Measurements from ENCODE around the gene CTNNBL1. TPM values are rescaled to one million over a fixed set of nuclear protein-coding genes. Genes with fewer than 3 reads are reported as not detected.

Gene CTNNBL1
- total and polyA plus RNA-seq, 2 experiments from 2014 or later, result 27.6 to 55.0 TPM

DNA sequence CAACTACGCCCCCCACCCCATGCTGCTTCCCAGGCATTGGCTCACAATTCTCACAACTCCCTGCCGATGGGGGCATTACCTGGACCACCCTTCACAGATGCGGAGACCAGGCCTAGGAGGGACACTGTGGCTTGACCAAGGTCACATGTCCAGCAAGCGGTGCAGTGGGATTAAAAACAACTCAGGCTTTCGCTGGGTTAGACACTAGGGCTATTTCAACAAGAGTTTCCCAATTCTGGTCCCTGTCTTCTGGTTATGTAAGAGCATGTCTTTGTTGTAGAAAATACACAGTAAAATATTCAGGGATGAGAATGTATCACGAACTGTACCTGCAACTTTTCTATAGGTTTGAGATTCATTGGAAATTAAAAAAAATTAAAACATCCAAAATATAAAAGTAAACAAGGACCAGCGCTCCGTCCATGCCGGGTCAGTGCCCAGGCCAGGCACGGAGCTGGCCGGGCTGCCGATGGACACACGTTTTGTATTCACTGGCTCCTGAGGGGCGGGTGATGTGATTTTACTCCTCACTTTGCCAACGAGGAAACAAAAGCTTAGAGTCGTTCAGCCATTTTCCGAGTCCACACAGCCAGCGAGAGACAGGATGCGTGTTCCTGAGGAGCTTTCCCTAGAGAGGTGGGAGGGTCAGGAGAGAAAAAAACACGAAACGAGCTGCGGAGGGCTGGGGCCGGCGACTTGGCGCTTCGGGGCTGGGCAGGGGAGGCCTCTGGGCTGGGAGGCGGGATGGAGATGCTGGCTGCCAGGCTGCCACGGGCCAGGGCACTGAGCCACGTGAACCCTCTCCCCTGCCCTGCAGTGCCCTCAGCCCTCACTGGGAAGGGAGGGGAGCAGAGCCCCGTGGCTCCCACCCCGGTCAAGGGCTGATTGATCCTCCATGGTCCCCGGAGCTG lies 192.0 kb downstream of the CTNNBL1 start:
- Histone ChIP-seq H2AFZ (no peak overlapping the region), H3K4me1 (ENCODE audit: insufficient read depth) (peaks cover 4% of the 10 kb centered on the region), H3K27me3 (no peaks in the 10 kb centered on the region), H3K9me3 (ENCODE audit: low read depth) (no peaks in the 10 kb centered on the region), H3K4me3 (no peak overlapping the region), H3K36me3 (replicated peaks; ENCODE audit: insufficient read depth, low read depth) (no peaks in the 10 kb centered on the region), H3K4me2 (no peak overlapping the region), H4K20me1 (ENCODE audit: insufficient read depth, poor library complexity, severe bottlenecking) (no peaks in the 10 kb centered on the region), H3K9me2 (replicated peaks; ENCODE audit: insufficient read depth) (no peaks in the 10 kb centered on the region), H3K79me2 (no peaks in the 10 kb centered on the region), H3K27ac (no peak overlapping the region)
- no peak for DNase-seq (ENCODE audit: low spot score)
- TF ChIP-seq, protein P1, sequence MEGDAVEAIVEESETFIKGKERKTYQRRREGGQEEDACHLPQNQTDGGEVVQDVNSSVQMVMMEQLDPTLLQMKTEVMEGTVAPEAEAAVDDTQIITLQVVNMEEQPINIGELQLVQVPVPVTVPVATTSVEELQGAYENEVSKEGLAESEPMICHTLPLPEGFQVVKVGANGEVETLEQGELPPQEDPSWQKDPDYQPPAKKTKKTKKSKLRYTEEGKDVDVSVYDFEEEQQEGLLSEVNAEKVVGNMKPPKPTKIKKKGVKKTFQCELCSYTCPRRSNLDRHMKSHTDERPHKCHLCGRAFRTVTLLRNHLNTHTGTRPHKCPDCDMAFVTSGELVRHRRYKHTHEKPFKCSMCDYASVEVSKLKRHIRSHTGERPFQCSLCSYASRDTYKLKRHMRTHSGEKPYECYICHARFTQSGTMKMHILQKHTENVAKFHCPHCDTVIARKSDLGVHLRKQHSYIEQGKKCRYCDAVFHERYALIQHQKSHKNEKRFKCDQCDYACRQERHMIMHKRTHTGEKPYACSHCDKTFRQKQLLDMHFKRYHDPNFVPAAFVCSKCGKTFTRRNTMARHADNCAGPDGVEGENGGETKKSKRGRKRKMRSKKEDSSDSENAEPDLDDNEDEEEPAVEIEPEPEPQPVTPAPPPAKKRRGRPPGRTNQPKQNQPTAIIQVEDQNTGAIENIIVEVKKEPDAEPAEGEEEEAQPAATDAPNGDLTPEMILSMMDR (IDR thresholded peaks at IDR 0.05; ENCODE audit: poor library complexity), result no peak
- TF ChIP-seq EZH2 (IDR thresholded peaks at IDR 0.05; ENCODE audit: borderline replicate concordance) (no peak), EZH2phosphoT487 (IDR thresholded peaks at IDR 0.05; ENCODE audit: low read depth, severe bottlenecking, unreplicated experiment) (no peak)
- 80% methylated on average over 25 of the region's 32 CpGs for WGBS (ENCODE audit: low lambda C conversion rate, missing lambda C conversion rate)

DNA sequence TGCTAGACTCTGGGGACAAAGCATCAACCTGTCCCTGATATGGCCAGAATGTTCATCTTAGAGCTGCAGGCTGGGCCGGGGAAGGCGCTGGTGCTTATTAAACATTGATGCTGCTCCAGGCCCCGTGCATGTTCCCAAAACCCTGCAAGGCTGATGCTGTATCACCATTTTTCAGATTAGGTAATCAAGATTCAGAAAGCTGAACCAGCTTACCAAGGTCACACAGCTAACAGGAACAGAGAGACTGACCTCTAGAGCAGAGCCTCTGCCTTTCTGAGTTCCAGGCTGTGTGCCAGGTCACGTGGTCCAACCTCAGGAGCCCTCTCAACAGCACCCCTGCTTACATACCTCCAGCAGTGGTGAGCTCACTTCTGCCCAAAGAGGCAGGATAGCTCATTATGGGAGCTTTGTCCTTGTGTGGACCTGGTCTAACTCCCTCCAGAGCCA lies 193.0 kb downstream of the CTNNBL1 start:
- no peak overlapping the region for H3K4me3 ChIP-seq
- H3K79me2 ChIP-seq, result no peaks in the 10 kb centered on the region
- H3K9me3 ChIP-seq (ENCODE audit: low read depth), result no peaks in the 10 kb centered on the region
- H2AFZ ChIP-seq, result no peak overlapping the region
- no peaks in the 10 kb centered on the region for H3K9me2 ChIP-seq (replicated peaks; ENCODE audit: insufficient read depth)
- no peak overlapping the region for H3K4me2 ChIP-seq
- H3K36me3 ChIP-seq (replicated peaks; ENCODE audit: insufficient read depth, low read depth), result no peaks in the 10 kb centered on the region
- WGBS (ENCODE audit: low lambda C conversion rate, missing lambda C conversion rate), result 90% methylated on average over 4 of the region's 4 CpGs
- no peaks in the 10 kb centered on the region for H3K4me1 ChIP-seq (ENCODE audit: insufficient read depth)
- no peaks in the 10 kb centered on the region for H3K27me3 ChIP-seq
- no peaks in the 10 kb centered on the region for H4K20me1 ChIP-seq (ENCODE audit: insufficient read depth, poor library complexity, severe bottlenecking)
- no peak for TF ChIP-seq EZH2 (IDR thresholded peaks at IDR 0.05; ENCODE audit: borderline replicate concordance)
- H3K27ac ChIP-seq, result no peak overlapping the region
- no peak for DNase-seq (ENCODE audit: low spot score)

DNA sequence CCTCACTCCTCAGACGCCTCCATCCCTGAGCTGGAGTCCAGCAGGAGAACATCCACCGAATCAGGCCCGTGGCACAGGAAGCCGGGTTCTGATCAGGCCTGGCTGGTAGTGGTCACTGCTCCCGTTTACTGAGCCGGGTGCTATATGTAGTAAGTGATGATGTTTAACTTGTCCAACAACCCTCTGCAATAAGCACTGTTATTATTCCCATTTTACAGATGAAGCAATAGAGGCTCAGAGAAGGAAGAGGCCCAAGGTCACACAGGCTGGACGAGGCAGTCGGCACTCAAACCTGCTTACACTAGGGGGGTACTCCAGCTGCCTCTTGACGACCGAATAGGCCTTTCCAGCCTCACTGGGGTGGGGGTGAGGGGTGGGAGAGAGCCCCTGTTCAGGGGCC lies 194.8 kb downstream of the CTNNBL1 start:
- H3K79me2 ChIP-seq, result no peaks in the 10 kb centered on the region
- no peak overlapping the region for H2AFZ ChIP-seq
- H3K27me3 ChIP-seq, result no peaks in the 10 kb centered on the region
- 92% methylated on average over 10 of the region's 10 CpGs for WGBS (ENCODE audit: low lambda C conversion rate, missing lambda C conversion rate)
- no peak overlapping the region for H3K4me3 ChIP-seq
- no peaks in the 10 kb centered on the region for H3K4me1 ChIP-seq (ENCODE audit: insufficient read depth)
- no peak for DNase-seq (ENCODE audit: low spot score)
- no peaks in the 10 kb centered on the region for H3K36me3 ChIP-seq (replicated peaks; ENCODE audit: insufficient read depth, low read depth)
- no peak overlapping the region for H3K4me2 ChIP-seq
- H3K27ac ChIP-seq, result no peak overlapping the region
- H3K9me2 ChIP-seq (replicated peaks; ENCODE audit: insufficient read depth), result no peaks in the 10 kb centered on the region
- H3K9me3 ChIP-seq (ENCODE audit: low read depth), result no peaks in the 10 kb centered on the region
- no peaks in the 10 kb centered on the region for H4K20me1 ChIP-seq (ENCODE audit: insufficient read depth, poor library complexity, severe bottlenecking)
- TF ChIP-seq EZH2 (IDR thresholded peaks at IDR 0.05; ENCODE audit: borderline replicate concordance) (no peak), EZH2phosphoT487 (IDR thresholded peaks at IDR 0.05; ENCODE audit: low read depth, severe bottlenecking, unreplicated experiment) (no peak)
- TF ChIP-seq, protein P1 (IDR thresholded peaks at IDR 0.05; ENCODE audit: poor library complexity), result no peak

DNA sequence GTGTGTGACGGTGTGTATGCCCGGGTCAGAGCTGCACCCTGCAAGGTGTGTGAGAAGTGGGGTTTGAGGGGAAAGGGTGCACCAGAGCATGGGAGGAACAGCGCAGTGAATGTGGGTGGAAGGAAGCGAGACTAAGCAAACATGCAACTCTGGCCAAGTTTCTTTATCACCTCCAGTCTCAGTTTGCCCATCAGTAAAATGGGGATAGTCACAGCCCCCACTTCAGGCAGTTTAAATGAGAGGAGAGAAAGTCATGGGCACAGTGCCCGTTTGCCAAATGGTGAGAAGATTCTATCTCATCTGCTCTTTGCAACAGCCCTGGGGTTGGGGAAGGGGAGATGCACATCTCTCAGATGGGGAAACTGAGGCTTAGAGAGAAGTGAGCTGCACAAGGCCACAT lies 196.3 kb downstream of the CTNNBL1 start:
- Histone ChIP-seq H4K20me1 (ENCODE audit: insufficient read depth, poor library complexity, severe bottlenecking) (no peaks in the 10 kb centered on the region), H3K4me1 (ENCODE audit: insufficient read depth) (no peaks in the 10 kb centered on the region), H3K36me3 (replicated peaks; ENCODE audit: insufficient read depth, low read depth) (no peaks in the 10 kb centered on the region), H3K4me3 (no peak overlapping the region), H3K9me2 (replicated peaks; ENCODE audit: insufficient read depth) (no peaks in the 10 kb centered on the region), H3K9me3 (ENCODE audit: low read depth) (no peaks in the 10 kb centered on the region), H3K27ac (no peak overlapping the region), H2AFZ (no peak overlapping the region), H3K4me2 (no peak overlapping the region), H3K27me3 (no peaks in the 10 kb centered on the region), H3K79me2 (no peaks in the 10 kb centered on the region)
- no peak for DNase-seq (ENCODE audit: low spot score)
- WGBS (ENCODE audit: low lambda C conversion rate, missing lambda C conversion rate), result 93% methylated on average over 5 of the region's 5 CpGs
- TF ChIP-seq EZH2 (IDR thresholded peaks at IDR 0.05; ENCODE audit: borderline replicate concordance) (no peak), EZH2phosphoT487 (IDR thresholded peaks at IDR 0.05; ENCODE audit: low read depth, severe bottlenecking, unreplicated experiment) (no peak)
- TF ChIP-seq, protein P1 (IDR thresholded peaks at IDR 0.05; ENCODE audit: poor library complexity), result no peak

Data from hepatocyte (in vitro differentiated cells).